ENCODE data around the gene HDGFL3. TPM values are rescaled to one million over a fixed set of nuclear protein-coding genes. Genes with fewer than 3 reads are reported as not detected.

The HDGFL3 gene
- total RNA-seq, 2 donors from 2014 or later, result 16.2 to 16.7 TPM

GRCh38 chr15:83081256-83082014, 126.2 kb downstream of the HDGFL3 start:
- H3K4me1 ChIP-seq, result no peaks in the 10 kb centered on the region
- no peak overlapping the region for H3K27ac ChIP-seq
- no peak overlapping the region for H3K9ac ChIP-seq (ENCODE audit: low read depth in 2 of 2, low read length in 2 of 2)
- intact Hi-C loops (cut with DNase I), result no loop called here
- H3K9me3 ChIP-seq, result no peaks in the 10 kb centered on the region
- DNase-seq, result no peak
- no peaks in the 10 kb centered on the region for H3K36me3 ChIP-seq
- H3K27me3 ChIP-seq, result no peaks in the 10 kb centered on the region
- H3K4me3 ChIP-seq, result no peak overlapping the region
- TF ChIP-seq, protein P1, sequence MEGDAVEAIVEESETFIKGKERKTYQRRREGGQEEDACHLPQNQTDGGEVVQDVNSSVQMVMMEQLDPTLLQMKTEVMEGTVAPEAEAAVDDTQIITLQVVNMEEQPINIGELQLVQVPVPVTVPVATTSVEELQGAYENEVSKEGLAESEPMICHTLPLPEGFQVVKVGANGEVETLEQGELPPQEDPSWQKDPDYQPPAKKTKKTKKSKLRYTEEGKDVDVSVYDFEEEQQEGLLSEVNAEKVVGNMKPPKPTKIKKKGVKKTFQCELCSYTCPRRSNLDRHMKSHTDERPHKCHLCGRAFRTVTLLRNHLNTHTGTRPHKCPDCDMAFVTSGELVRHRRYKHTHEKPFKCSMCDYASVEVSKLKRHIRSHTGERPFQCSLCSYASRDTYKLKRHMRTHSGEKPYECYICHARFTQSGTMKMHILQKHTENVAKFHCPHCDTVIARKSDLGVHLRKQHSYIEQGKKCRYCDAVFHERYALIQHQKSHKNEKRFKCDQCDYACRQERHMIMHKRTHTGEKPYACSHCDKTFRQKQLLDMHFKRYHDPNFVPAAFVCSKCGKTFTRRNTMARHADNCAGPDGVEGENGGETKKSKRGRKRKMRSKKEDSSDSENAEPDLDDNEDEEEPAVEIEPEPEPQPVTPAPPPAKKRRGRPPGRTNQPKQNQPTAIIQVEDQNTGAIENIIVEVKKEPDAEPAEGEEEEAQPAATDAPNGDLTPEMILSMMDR (IDR thresholded peaks at IDR 0.05), result no peak

DNA sequence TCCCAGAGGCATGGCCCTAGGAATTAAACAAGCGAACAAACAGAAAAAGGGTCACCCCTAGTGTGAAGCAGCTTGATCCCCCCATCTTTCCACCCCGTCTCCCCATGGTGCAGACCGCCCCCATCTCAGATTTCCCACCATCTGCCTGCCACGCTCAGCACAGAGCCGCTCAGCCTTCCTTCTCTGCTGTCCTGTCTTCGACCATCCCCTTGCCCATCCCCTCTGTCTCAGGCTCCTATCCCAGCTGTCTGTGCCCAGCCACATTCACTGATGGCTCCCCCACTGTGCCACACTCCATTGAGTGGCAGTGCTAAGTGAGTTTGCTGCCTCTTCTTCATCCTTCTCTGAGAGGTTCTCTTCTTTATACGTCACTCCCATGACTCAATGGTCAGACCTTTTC, 128.9 kb downstream of the HDGFL3 start:
- no peak overlapping the region for H3K9ac ChIP-seq (ENCODE audit: low read depth in 2 of 2, low read length in 2 of 2)
- peaks cover 3% of the 10 kb centered on the region for H3K27me3 ChIP-seq
- no peaks in the 10 kb centered on the region for H3K4me1 ChIP-seq
- no peak for DNase-seq
- no peaks in the 10 kb centered on the region for H3K9me3 ChIP-seq
- intact Hi-C loops (cut with DNase I), result no loop called here
- TF ChIP-seq, protein P1 (IDR thresholded peaks at IDR 0.05), result no peak
- no peak overlapping the region for H3K4me3 ChIP-seq
- H3K27ac ChIP-seq, result no peak overlapping the region
- no peaks in the 10 kb centered on the region for H3K36me3 ChIP-seq

Other genes starting within 250 kb of the HDGFL3 start
- gene RAMAC, start 221.6 kb downstream of the HDGFL3 start, total RNA-seq, result 10 to 100 TPM; 22.8 to 23.0 TPM
- 10 to 100 TPM; 19.0 to 22.7 TPM for gene C15orf40, start 196.2 kb downstream of the HDGFL3 start, total RNA-seq
- 10 to 100 TPM; 56.7 to 63.6 TPM for gene BTBD1, start 140.6 kb downstream of the HDGFL3 start, total RNA-seq
- 1 to 10 TPM in 1 of 2 donors, under 1 TPM in 1; 0.62 to 1.5 TPM for gene TM6SF1, start 100.2 kb downstream of the HDGFL3 start, total RNA-seq
- not detected for gene BNC1, start 76.8 kb upstream of the HDGFL3 start, total RNA-seq
- gene SH3GL3, start 239.5 kb upstream of the HDGFL3 start, total RNA-seq, result not detected